ENCODE results near the gene UBE2D2.
"Not testable (repeated sequence)": the region's sequence is repeated elsewhere in the genome, so short reads cannot be mapped to it uniquely, and the experiment has no call there.

The UBE2D2 gene

GRCh38 chr5:139584137-139584536 lies 23.0 kb downstream of the UBE2D2 start:
- DNase-seq (ENCODE audit: low read depth) = no peak

DNA sequence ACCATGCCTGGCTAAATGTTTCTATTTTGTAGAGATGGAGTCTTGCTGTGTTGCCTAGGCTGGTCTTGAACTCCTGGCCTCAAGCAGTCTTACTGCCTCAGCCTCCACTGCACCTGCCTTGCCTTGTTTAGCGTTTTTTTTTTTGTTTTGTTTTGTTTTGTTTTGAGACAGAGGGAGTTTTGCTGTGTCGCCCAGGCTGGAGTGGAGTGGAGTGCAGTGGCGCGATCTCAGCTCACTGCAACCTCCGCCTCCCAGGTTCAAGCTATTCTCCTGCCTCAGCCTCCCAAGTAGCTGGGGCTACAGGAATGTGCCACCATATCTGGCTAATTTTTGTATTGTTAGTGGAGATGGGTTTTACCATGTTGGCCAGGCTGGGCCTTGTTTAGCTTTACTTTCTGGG lies 27.0 kb downstream of the UBE2D2 start:
- DNase-seq (ENCODE audit: low read depth) = not testable (repeated sequence)

- no peak for DNase-seq (ENCODE audit: low read depth)
Observed at GRCh38 chr5:139588962-139589361, 27.8 kb downstream of the UBE2D2 start.

- no peak for DNase-seq (ENCODE audit: low read depth)
Observed at GRCh38 chr5:139592289-139592688, 31.1 kb downstream of the UBE2D2 start.

DNA sequence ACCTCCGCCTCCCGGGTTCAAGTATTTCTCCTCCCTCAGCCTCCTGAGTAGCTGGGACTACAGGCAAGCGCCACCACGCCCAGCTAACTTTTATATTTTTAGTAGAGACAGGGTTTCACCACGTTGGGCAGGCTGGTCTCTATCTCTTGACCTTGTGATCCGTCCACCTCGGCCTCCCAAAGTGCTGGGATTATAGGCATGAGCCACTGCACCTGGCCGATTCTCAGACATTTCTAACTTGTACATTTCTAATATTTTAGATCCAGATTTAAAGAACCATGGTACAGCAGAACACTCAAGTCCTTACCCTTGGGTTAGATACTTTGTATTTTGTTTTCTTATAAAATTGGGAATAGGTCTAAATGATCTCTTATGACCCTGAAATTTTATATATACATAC lies 31.9 kb downstream of the UBE2D2 start:
- DNase-seq (ENCODE audit: low read depth) = not testable (repeated sequence)

GRCh38 chr5:139593716-139594319 lies 32.7 kb downstream of the UBE2D2 start:
- no peak for DNase-seq (ENCODE audit: low read depth)

GRCh38 chr5:139597134-139597533 lies 36.0 kb downstream of the UBE2D2 start:
- DNase-seq (ENCODE audit: low read depth) = no peak

DNA sequence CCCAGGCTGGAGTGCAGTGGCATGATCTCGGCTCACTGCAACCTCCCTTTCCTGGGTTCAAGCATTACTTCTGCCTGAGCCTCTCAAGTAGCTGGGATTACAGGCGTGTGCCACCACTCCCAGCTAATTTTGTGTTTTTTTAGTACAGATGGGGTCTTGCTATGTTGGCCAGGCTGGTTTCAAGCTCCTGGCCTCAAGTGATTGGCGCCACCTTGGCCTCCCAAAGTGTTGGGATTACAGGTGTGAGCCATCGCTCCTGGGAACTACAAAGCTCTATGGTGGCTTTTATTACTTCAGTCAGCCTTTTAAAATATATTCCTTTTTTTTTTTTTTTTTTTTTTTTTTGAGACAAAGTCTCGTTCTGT lies 37.4 kb downstream of the UBE2D2 start:
- DNase-seq (ENCODE audit: low read depth) = not testable (repeated sequence)

DNA sequence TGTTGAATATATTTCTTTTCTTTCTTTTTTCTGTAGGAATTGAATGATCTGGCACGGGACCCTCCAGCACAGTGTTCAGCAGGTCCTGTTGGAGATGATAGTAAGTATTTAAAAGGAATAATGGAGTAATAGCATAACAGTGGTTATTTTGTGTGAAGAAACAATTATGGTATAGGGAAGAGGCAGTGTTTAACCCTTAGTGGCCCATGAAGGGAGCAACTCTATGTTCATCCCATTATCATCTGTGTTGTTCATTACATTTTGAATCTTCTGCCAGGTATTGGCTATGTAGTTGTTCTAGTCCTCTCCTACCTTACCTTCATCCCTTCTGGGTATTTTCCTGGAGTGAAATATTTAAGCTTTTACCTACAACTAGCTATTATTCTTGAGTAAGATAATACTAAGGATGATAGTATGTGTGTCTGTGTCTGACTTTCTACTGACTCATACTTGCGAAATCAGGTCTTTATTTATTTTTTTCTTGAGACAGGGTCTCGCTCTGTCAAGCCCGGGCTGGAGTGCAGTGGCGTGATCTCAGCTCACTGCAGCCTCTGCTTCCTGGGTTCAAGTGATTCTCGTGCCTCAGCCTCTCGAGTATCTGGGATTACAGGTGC lies 39.3 kb downstream of the UBE2D2 start:
- DNase-seq (ENCODE audit: low read depth) = no peak

DNA sequence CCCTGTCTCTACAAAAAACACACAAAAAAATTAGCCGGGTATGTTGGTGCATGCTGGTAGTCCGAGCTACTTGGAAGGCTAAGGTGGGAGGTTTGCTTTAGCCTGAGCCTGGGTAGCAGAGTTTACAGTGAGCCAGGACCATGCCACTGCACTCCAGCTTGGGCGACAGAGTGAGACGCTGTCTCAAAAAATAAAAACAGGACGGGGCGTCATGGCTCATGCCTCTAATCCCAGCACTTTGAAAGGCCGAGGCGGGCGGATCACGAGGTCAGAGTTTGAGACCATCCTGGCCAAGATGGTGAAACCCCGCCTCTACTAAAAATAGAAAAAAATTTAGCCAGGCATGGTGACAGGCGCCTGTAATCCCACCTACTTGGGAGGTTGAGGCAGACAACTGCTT lies 40.3 kb downstream of the UBE2D2 start:
- DNase-seq (ENCODE audit: low read depth) = no peak

DNA sequence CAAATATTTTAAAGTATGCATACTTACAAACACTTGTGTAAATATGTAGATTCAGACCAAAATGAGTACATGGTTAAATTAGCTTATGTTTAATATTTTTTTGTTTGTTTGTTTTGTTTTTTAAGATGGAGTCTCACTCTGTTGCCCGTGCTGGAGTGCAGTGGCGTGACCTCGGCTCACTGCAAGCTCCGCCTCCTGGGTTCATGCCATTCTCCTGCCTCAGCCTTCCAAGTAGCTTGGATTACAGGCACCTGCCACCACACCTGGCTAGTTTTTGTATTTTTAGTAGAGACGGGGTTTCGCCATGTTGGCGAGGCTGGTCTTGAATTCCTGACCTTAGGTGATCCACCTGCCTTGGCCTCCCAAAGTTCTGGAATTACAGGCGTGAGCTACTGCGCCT lies 40.8 kb downstream of the UBE2D2 start:
- not testable (repeated sequence) for DNase-seq (ENCODE audit: low read depth)

GRCh38 chr5:139605887-139606286 lies 44.7 kb downstream of the UBE2D2 start:
- DNase-seq (ENCODE audit: low read depth) = no peak

GRCh38 chr5:139611703-139612584 lies 50.8 kb downstream of the UBE2D2 start:
- DNase-seq (ENCODE audit: low read depth) = no peak

DNA sequence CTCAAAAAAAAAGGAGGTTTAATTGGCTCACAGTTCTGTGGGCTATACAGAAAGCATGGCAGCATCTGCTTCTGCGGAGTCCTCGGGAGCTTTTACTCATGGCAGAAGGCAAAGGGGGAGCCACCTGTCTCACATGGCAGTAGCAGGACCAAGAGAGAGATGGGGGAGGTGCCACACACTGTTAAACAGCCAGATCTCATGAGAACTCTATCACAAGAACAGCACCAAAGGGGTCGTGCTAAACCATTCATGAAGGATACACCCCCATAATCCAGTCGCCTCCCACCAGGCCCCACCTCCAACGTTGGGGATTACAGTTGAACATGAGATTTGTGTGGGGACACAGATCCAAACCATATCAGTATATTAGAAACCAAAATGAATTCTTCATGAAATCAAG lies 58.7 kb downstream of the UBE2D2 start:
- no peak for DNase-seq (ENCODE audit: low read depth)

DNA sequence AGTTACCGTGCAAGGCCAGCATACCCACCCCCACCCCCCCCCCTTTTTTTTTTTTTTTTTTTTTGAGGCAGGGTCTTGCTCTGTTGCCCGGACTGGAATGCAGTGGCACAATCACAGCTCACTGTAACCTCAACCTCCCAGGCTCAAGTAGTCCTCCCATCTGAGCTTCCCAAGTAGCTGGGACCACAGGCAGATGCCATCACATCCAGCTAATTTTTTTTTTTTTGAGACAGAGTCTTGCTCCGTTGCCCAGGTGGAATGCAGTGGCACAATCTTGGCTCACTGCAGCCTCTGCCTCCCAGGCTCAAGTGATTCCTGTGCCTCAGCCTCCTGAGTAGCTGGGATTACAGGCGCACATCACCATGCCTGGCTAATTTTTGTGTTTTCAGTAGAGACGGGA lies 64.3 kb downstream of the UBE2D2 start:
- not testable (repeated sequence) for DNase-seq (ENCODE audit: low read depth)

GRCh38 chr5:139630855-139631254 lies 69.7 kb downstream of the UBE2D2 start:
- DNase-seq (ENCODE audit: low read depth) = no peak

DNA sequence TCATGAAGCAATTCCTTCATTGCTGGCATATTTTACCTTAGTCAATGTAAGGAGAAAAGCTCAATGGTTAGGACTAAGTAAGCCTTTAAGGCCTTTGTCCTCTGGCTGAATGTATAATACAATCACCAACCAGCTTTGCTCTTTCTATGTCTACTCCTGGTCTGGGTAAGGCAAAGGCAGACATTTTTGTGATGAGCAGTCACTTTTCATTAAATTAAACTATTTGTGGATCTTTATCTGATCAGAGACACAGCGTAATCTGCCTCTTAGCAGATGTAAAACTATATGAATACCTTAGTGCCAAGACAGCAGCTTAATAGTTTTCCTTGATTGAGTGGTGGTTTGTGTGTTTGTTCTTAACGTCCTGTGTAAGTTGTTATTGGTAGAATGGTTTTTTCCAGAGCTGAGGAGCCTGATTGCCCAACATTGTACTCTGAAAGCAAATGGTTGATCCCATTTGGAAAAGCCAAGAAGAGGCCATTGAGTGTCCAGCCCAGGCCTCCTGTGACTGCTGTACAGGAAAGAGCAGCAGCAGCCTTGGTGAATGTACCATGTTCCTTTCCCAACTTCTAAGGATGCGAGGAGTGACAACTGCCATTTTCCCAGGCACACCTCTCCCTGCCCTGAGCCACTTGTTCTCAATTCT lies 70.5 kb downstream of the UBE2D2 start:
- DNase-seq (ENCODE audit: low read depth) = no peak

DNA sequence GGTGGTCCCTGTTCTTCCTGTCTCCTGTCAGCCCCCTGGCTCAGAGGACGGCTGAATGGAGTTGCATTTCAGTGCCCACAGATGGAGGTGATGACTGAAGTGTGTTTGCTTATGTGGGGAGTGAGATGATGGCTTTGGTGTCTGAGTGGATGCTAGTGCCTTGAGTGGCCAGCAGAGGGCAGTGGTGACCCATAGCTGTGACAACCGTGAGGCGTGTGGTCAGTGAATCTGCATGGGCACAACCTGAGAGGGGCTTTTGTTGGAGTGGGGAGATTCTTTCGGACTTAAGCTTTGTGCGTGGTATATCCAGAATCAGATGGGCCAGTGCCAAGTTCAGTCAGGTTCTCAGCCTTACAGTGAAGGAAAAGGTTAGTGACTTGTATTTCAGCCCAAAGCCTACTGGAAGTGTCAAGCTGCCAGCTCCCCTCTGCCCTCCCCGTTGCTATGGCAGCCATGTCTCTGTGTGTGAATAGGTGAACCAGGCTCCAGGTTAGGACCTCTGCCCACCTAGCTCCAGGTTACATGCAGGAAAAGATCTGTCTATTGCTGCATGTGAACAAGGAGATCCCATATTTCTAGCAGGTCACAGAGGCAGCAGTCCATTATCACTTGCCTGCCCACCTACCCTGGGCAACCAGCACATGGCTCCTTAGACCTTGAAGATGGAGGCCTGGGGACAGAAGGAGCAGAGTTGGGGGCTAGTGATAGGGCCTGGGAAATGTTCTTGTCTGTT lies 72.3 kb downstream of the UBE2D2 start:
- DNase-seq (ENCODE audit: low read depth) = peak; percentile 48

- DNase-seq (ENCODE audit: low read depth) = no peak
Observed at GRCh38 chr5:139634028-139634325, 72.8 kb downstream of the UBE2D2 start.

DNA sequence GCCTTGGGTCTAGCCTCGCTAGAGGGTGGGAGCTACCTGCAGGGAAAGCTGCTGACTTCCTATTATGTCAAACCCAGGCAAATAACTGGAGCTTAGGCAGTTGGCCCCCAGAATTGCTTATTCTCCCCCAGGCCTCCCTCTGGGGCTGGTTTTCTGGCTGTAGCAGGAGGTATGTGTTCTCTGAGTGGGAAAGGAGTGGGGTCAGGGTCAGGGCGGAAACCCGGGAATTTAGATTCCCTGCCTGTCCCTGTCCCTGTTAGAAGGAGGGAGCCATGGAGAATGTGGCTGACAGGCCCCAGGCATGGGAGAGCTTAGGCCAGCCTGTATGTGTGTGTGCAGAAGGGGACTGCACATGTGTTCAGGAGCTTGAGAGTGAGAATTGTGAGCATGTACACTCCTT lies 73.4 kb downstream of the UBE2D2 start:
- no peak for DNase-seq (ENCODE audit: low read depth)

- no peak for DNase-seq (ENCODE audit: low read depth)
Observed at GRCh38 chr5:139635191-139635590, 74.1 kb downstream of the UBE2D2 start.

DNA sequence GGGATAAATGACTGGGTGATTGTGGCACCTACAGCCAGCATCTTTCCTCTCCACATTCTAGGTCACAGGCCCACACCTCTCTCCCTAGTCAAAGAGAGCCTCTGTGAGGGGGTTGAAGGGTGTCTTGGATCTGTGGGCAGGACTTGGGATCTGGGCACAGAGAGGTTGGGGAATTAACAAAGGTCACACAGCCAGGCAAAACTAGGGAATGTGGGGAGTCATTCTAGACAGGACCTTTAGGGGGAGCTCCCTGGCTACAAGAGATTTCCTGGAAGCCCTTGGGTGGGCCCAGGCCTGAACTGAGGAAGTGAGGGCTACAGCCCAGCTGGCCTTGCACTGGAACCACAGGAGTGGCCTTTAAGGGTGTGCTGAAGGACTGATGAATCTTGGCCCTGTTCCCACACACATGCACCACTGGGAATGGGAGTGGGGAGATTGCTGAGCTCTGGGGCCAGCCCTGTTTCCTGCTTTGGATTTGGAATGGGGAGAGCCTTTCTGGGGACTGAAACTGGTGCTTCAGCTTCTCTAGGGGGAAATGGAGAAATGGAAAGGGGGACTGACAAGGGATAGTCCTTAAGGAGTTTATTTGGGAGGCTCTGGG lies 74.6 kb downstream of the UBE2D2 start:
- DNase-seq (ENCODE audit: low read depth) = no peak
